GM21825 (cell line): ENCODE data around the gene NUDCD3.

Experiments used
- ATAC-seq: cut with Tn5 transposase; IDR thresholded peaks from one replicate; pipeline ENCODE4 v1.9.1; 2021; ENCODE audit warnings: mild to moderate bottlenecking, moderate library complexity; ENCODE audit not compliant: unreplicated experiment

The NUDCD3 gene

GRCh38 chr7:44482502-44483485 is 7.7 kb downstream of the NUDCD3 start:
- no peak for ATAC-seq

DNA sequence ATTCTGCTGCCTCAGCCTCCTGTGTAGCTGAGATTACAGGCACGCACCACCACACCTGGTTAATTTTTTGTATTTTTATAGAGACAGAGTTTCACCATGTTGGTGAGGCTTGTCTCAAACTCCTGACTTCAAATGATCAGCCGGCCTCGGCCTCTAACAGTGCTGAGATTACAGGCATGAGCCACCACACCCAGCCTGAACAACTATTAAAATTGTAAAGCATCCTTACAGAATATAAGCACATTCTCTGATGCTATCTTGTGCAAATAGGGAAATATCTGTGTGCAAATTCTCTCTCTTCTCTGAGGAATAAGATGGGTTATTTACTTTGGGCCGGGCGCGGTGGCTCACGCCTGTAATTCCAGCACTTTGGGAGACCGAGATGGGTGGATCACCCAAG is 12.5 kb downstream of the NUDCD3 start:
- no peak for ATAC-seq

GRCh38 chr7:44477063-44477830 is 13.2 kb downstream of the NUDCD3 start:
- ATAC-seq: peak; percentile 85

GRCh38 chr7:44476313-44476712 is 14.1 kb downstream of the NUDCD3 start:
- ATAC-seq: no peak

GRCh38 chr7:44473295-44473694 is 17.2 kb downstream of the NUDCD3 start:
- no peak for ATAC-seq

- ATAC-seq: no peak
Measured at GRCh38 chr7:44472843-44473242, 17.6 kb downstream of the NUDCD3 start.

DNA sequence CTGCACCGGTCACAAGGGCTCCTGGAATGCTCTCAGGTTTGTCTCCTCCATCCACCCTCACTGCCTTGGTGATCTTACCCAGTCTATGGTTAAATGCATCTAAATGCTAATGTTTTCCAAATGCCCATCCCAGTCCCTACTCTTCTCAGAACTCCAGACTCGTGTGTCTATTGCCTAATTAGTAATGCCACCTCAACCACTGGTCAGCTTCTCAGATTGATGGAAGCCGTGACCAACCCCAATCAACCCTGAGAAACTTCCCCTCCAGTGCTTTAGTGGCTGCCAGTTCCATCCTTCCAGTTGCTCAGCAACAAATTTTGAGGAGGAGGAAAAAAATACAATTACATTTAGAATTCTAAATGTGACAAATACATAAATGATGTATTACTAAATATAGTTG is 18.6 kb downstream of the NUDCD3 start:
- ATAC-seq: no peak

- no peak for ATAC-seq
Measured at GRCh38 chr7:44471436-44471835, 19.0 kb downstream of the NUDCD3 start.

DNA sequence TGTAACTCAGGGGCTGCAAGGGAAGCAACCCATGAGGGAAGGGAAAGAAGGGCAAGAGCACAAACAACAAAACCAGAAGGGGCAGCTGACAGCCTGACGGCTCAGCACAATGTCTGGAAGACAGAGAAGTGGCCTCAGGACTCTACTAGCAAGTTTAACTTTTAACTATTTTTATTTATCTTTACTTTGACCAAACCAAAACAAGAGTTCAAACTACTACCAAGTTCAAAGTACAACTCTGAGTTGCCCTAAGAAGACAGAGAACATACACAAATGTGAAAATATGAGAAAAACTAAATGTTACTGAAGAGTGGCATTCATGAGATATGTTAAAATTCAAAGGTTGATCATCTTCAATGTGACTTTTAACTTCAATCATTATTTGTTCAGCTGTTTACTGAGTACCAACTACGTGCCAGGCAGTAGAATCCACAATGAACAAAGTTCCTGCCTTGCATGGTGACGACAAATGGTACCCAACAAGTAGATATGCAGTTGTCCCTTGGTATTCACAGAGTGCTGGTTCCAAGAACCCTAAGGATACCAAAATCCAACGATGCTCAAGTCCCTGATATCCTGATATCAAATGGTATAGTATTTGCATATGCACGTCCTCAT is 19.7 kb downstream of the NUDCD3 start:
- ATAC-seq: no peak

GRCh38 chr7:44470135-44470479 is 20.4 kb downstream of the NUDCD3 start:
- ATAC-seq: no peak

GRCh38 chr7:44469461-44470134 is 20.9 kb downstream of the NUDCD3 start:
- ATAC-seq: no peak

- ATAC-seq: no peak
Measured at GRCh38 chr7:44467217-44467548, 23.3 kb downstream of the NUDCD3 start.

DNA sequence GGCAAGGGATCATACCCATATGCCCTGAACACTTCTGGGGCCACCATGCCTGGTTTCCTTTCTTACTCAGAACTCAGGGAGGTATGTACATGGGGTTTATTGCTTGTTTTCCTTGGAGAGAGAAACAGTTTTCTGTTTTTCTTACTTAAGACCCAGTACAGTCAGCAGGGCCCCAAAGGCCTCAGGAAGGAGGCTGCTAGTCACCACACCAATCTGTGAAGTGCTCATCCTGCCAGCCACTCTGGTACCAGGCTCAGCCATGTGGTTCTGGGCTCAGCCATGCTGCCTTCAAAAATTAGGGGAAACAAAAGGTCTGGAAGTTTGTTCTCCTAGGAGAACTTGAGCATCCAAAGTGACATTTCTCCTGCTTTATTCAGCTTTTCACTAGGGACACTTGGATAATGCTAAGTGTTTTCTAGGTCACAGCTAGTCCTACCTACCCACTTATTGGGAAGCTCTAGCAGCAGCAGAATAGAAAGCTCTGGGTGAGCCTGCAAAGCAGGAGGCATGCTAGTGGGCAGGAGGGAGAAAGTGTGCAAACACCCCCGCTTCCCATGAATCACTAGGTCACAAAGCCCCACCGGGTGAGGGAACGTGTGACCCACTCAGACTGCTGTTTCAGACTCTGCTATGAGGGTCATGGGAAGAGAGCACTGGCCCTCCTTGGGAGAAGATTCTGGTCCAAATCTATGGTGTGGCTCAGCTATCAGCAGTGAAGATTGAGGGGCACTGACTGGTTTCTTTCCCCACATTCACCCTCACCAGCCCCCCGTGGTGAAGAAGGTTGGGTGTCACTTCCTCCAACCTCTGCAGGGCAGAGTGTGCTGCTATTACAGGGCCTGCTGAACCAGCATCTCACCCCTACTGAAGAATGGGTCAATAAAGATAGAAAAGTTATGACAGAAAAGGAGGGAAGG is 23.9 kb downstream of the NUDCD3 start:
- no peak for ATAC-seq

- ATAC-seq: no peak
Measured at GRCh38 chr7:44465490-44465889, 25.0 kb downstream of the NUDCD3 start.

DNA sequence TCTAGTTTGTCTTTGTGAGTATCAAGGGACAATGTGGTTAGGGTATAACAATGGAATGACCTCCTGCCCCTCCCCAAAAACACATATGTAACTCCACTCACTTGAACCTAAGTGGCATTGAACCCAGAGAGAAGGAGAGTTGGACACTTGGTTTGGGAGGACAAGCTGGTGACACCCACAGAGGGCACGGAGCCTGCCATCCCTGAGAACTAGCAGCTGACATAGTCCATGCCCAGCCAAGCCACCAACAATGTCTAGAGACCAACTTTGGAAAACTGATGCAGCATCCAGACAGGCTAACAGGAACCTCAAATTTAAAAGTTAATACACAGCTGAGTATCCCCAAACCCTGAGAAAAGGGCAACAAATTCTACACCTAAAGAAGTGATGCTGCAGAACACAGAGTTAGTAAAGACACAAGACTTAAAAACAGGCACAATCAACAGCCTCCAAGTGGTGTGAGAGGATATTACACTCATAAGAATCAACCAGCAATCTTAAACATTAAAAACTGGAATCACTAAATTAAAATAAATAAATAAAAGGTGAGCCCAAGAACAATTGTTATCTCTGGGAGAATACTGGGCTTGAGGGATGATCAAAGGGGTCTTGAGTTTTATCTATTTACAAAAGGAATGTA is 27.2 kb downstream of the NUDCD3 start:
- ATAC-seq: no peak

GRCh38 chr7:44461387-44461786 is 29.1 kb downstream of the NUDCD3 start:
- no peak for ATAC-seq

- ATAC-seq: peak; percentile 96
Measured at GRCh38 chr7:44460325-44460724, 30.1 kb downstream of the NUDCD3 start.

DNA sequence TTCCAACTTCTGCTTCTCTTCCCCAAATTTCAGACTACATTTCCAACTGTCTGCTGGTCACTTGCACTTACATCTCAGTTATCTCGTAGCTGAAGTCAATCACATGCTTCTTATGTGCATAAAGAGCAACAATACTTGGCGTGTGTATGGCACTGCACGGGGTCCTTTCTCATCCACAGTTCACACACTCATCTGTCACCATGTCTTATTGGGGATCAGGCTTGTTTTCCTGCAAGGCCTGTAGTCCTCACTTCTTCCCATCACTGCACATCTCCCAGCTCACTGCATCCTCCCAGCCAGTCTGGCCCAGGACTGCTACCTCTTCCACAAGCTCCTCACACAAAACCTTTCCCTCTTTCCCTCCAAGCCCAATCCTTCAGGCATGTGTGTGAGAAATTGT is 35.3 kb downstream of the NUDCD3 start:
- no peak for ATAC-seq

DNA sequence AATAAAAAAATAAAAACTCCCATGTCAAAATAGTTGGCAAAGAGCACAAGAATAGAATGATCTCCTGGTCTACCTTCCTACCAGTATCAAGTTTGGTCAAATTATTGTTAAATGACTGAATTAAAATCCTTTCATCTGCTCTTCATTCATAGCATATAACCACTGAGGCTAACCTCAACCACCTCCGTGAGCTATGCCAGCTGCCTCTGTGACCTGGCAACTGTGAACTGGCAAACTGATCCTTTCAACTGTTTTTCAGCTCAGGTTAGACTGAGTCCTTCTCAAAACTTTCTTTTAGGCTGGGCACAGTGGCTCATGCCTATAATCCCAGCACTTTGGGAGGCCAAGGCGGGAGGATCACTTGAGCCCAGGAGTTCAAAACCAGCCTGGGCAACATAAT is 36.1 kb downstream of the NUDCD3 start:
- no peak for ATAC-seq

- no peak for ATAC-seq
Measured at GRCh38 chr7:44451123-44451522, 39.3 kb downstream of the NUDCD3 start.
